T follicular helper cell (primary cell): Measurements from ENCODE around the gene DDX10.

Experiments
- DNase-seq: peaks from one replicate; pipeline ENCODE4 v3.0.0-alpha.2; 2020; ENCODE audit warnings: low read depth

Gene DDX10

DNA sequence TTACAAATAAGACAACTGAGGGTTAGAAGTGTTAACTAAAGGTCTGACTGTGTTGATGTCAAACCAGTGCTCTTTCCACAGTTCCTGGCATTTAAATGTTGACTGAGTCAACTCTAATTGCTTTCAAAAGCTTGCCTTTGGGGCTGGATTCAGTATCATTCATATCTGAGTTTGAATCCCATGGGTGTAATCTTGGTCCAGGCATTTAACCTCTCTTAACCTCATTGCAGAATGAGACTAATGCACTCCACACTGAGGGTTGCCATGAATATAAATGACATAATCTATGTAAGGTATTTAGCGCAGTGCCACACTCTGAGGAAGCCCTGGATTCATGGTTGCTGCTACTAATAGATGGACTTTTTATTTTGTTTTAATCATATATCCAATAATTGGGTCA is 274.3 kb downstream of the DDX10 start:
- DNase-seq: no peak

DNA sequence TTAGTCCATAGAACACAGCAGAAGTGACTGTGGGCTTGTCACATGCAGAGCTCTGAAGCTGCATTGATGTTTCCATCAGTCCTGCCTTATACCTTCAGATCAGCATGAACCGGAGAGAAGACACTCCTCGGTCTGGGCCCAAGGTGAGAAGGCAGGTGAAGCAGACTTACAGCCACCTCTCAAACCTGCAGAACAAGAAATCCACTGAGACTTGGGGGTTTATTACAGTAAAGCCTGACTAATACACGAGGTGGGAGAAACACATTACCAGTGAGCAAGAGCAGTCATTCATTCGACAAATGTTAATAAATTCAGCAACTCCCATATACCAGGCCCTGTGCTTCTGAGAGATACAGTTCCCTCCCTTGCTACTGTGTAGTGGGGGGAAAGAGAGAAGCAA is 279.0 kb downstream of the DDX10 start:
- no peak for DNase-seq

DNA sequence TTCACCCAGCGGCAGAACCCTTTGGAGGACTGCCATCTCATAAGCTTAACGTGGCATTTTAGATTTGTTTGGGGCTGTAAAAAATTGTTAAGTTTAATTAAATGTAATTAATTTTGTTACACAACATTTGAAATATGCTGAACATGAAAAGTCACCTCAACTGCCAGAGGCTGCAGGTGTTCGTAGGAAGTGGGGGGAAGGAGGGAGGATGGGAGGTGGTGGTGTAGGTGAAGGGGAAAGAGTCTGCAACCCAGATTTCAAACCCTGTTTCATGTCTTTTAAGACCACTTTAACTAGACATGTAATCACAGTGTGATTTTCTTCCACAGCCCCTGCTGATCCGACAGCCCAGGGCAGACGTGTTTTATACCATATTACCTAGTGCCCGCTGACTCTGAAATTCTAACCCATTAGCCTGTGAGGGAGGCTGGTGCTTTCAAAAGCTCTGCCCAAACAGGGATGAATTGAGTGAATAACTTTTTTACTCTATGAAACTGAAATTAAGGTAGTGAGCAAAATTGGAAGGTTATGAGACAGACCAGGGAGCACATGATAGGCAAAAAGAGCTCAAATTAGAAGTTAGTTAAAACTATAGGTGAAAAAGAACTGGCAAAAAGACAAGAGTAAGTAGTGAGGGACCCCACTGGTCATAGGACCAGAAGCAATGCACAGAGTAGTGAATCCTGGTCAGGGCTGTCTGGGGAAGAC is 279.8 kb downstream of the DDX10 start:
- DNase-seq: no peak

DNA sequence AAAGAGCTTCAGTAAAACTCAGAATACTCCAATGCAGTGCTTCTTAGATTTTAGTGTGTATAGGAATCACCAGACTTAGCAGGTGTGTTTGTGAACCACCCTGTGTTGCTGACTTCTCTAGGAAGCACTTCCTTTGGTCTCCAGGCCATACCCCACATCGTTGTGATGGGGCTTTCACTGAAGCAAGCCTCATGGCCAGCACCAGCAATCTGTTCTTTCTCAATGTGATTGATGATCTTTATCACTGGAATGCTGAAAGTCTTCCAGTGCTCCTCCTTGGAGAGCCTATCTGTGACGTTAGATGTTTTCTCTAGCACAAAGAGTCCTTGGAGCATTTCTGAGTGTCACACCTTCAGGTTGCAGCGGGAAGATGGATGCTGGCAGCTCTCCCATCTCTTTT is 280.5 kb downstream of the DDX10 start:
- no peak for DNase-seq

DNA sequence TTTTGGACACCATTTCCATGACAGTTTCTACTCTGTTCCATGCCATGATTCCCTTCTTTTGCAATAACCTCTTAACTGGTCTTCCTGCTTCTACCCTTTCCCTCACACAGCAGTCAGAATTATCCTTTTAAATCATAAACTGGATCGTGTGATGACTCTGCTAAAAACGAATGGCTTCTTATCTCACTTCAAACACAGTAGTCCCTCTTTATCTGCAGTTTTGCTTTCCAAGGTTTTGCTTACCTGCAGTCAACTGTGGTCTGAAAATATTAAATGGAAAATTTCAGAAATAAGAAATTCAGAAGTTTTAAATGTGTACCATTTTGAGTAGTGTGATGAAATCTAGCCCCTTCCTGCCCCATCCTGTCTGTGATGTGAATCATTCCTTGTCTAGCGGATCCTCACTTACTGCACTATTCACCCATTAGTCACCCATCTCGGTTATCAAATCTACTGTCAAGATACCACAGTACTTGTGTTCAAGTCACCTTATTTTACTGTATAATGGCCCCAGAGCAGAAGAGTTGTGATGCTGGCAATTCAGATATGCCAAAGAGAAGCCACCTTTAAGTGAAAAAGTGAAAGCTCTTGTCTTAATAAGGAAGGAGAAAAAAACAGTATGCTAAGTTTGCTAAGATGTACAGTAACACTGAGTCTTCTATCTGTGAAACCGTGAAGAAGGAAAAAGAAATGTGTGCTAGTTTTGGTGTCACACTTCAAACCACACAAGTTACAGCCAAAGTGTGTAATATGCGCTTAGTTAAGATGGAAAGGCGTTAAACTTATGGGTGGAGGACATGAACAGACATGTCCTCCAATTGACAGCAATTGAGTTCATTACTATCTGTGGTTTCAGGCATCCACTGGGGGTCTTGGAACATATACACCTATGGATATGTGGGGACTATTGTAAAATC is 283.0 kb downstream of the DDX10 start:
- DNase-seq: no peak

DNA sequence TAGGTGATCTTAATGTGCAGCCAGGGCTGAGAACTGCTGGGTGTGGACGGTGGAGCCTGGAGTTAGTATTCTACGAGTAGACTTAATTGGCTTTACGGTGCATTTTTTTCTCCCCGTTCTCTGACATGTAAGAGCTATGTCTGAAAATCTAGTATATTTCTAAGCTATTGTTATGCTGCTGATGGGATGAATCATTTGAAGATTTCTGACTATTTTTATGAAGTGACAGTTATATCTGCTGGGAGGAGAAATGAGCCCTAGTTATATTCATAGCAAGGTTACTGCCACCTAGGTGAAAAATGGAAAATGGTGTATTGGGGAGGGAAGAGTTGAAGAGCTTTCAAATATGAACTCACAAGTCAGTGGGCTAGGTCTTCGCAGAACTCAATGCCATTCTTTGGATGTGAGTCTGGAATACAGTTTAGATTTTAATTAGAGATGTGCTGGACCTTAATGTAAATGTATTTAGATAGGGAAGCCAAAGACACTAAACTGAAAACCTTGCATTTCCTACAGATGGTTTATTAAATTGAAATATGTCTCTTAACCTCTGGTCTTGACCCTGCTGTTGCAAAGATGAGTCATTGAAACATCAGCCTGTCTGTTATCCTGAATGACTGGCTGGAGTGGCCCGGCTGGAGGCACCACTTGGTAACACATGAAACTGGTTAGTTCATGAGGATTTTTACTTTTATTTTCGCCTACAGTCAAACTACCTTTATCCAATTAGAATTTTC is 293.7 kb downstream of the DDX10 start:
- no peak for DNase-seq

DNA sequence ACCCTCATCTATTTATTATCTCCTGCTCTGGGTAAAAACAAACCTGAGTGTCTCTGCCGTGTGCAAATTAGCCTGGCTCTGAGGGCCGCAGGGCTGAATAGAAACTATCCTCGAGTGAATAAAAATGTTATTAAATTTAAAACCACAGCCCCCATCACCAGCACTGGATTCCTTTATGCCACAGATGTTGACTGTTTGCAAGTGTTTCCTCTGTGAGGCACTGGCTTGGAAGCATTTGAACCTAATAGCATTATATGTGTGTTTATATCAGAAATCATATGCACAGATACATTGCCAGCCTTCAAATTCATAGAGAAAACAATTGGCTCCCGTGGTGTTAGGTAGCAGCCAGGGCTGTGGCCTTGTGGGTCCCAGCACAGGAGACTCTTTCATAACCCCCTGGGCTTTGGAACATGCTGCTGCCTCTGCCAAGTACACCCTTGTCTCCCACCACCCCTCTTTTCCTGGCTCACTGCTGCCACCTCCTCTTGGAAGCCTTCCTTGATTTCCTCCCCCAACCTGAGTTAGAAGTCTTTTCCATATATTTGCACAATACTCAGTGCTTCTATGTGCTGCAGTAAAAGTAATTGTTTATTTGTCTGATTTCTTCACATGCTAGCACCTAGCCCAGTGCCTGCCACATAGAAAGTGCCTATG is 294.4 kb downstream of the DDX10 start:
- DNase-seq: no peak

DNA sequence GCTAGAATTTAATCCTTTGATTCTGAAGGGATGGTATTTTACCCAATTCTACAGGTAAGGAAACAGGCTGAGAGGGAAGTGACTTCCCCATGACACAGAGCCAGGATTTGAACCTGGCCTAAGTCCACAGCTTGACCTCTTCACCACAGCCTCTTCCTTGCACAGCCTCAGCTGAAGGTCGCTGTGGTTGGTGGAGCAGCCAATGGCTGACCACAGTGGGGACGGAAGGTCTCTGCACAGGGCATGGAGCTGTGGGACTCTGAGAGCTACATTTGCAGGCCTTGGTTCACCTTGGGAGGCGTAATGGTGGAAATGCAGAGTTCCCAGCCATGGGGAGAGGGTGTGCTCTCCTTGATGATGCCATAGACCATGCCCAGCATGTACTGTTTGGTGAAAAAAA is 295.0 kb downstream of the DDX10 start:
- DNase-seq: no peak

DNA sequence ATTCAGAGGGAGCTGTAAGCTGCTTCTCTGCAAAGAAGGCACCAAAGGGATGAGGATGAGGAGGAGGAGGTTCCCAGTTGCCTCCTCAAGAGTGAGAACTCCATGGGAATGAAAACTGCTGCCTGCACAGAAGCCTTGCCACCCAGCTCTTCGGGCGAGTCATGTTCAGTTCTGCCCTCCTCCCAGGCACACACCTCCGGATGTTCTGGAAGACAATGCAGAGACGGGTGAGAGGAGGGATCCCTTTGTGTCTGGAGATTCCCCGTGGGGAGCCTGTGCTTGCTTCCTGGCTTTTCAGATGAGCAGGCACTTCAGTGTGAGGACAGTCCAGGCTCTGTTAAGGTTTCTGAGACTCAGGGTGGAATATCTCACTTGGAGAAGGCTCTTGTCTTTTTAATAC is 295.6 kb downstream of the DDX10 start:
- DNase-seq: no peak

DNA sequence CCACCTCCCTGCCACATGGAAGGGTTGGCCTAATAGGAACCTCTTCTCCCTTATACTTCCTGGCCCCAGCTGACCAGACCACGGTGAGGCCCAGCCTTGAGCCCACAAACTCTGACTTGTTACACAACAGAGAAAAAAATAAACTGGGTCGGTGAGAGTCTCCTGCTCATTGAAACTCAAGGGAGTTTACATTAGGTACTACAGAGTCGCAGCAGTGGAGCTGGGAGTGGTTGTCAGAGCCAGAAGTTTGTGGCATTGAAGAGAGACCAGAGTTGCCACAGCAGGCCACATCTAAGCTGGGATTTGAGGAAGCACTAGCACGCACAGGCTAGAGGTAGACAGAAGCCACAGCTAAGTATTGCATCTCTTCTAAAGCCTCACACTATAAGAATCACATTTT is 296.2 kb downstream of the DDX10 start:
- no peak for DNase-seq

DNA sequence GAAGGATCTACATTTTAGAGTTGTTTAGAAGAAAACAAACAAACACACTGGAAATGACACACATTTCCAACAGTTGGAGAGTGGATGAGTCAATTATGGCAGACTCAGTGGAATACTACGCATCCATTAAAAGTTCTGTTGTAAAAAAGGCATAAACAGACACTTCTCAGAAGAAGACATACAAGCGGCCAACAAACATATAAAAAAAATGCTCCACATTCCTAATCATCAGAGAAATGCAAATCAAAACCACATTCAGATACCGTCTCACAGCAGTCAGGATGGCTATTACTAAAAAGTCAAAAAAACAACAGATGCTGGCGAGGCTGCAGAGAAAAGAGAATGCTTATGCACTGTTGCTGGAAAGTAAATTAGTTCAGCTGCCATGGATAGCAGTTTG is 298.2 kb downstream of the DDX10 start:
- no peak for DNase-seq

DNA sequence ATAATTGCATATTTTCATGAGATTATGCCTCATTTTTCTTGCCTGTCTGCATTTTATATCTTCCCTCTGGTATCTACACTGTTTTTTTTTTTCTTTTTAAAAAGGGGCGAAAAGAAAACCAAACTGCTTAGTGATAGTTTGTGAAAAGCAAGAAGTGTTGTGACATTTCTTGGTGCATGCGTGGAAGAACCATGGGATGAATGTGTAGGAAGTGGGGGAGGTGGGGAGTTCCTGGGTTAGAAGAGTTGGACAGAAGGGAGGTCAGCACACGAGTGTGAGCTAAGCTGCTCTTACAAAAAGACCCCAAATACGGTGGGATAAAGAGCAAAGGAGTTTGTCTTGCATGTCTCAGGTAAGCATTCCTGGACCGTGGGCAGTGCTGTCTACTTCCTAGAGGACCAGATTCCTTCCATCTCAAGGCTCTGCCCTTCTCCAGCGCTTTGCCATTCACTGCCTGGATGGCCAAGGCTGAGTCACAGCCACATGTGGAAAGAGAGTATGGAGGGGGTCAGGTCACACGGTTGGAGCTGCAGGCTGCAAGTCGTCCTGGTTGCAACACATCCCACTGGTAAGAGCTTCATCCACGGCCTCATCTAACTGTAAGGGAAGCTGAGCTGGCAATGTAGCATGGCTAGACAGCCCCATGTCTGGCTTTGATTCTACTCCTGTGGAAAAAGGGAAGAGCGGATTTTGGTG is 300.6 kb downstream of the DDX10 start:
- no peak for DNase-seq

DNA sequence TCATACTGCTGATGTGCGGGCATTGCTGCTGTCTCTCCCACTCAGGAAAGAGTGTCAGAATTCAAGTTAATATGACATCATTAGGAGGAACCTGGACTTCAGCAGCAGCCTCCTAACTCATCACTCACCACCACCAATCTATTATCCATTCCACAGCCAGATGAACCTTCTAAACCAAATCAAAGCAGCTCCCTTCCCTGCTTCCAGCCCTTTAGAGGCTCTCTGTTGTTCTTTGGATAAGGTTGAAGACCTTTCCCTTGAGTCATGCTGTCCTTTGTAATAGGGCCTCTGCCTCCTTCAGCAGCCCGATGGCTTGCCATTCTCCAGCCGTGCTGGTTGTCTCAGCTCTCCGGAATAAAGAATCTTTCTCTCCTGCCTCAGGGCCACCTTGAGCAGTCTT is 301.3 kb downstream of the DDX10 start:
- DNase-seq: no peak

DNA sequence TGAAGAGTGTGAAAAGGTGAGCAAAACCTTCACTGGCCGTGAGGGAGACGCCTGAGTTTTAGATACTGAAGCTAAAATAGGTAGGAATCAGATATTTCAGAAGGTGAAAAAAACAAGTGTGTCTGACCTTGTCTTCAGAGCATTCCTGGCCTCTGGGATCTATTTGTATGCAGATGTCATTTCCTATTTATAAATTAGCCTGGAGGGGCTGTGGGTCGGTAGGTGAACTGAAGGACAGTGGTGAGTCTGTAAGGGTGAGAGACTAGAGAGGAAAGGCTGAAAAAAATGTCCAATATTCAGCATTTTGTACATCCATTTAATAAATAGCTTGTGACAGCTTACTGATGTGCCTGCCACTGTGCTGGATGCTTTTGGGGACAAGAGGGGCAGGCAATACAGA is 302.1 kb downstream of the DDX10 start:
- no peak for DNase-seq

DNA sequence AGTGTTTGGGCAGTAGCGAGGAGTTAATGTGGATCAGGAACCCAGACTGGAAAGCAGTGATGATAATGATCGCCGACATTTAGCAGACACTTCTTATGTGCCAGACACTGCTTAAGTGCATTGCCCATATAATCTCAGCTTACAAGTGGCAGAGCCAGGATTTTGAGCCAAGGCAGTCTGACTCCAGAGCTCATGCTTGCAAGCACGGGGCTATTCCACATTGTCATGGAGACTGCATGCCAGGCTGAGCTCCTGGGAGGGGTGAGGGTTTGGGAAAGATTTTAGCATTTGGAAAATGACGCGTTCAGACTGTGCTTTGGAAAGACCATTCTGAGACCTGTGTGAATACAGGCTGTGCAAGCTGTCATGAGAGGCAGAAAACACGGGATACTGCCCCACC is 302.7 kb downstream of the DDX10 start:
- no peak for DNase-seq

DNA sequence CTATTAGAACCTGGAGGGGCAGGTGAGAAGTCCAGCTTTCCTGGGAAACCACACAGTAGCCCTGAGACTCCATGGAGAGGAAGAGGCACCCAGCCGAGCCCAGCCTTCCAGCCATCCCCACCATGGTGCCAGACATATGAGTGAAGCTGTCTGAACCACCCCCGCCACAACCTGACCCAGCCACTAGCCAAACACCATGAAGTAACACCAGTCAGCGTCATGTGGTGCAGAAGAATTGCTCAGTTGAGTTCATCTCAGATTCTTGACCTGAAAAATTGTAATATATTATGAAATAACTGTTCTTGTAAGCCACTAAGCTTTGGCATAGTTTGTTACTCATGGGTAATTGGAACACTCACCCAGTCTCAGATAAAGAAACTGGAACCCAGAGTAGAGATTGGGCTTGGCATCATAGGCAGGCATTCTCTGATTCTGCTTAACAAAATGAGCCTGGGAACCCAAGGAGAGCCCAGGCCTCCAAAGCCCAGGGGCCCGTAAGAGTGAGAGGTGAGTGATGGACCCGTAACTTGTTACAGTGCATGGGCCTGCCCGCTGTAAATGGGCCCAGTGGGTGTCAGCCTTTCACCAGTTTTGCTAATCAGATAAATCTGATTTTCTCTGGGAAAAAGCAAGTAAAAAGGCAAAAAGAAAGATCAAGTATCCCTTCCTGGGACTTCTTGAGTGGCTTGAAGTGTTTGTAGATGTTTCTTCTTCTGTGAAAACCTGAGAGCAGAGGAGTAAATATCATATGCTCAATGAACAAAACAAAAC is 305.5 kb downstream of the DDX10 start:
- no peak for DNase-seq

DNA sequence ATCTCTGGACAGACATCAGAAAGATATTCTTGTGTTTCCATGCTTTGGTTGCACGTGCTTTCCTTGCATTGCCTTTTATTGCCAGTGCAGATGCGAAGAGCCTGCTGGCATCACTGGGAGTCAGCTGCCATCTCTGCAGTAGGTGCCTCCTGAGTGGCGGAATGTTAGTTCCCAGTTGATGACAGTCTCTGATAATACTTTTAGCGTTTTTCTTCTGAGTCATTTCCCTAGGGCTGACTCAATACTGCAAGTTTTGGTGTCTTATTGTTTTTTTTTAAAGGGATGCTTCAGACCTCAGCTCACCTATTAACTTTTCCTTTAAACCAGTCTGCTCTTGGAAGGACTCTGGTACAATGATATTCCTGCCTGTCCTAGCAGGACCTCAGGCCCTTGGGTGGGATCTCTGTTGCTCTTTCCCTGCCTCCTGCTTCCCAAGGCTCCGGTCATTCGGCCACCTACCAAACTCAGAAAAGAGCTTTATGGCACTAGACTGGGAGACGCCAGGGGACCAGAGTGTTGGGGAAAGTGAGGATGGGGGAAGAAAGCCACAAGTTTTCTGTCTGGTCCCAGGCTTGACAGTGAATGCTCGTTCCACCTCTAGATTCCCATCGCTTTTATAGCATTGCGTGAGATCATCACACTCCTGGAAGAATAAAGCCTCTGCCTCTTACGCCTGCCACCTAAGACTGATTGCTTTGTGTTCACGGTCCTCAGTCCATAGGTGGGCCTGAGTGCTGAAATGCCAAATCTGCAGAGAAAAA is 308.7 kb downstream of the DDX10 start:
- no peak for DNase-seq

DNA sequence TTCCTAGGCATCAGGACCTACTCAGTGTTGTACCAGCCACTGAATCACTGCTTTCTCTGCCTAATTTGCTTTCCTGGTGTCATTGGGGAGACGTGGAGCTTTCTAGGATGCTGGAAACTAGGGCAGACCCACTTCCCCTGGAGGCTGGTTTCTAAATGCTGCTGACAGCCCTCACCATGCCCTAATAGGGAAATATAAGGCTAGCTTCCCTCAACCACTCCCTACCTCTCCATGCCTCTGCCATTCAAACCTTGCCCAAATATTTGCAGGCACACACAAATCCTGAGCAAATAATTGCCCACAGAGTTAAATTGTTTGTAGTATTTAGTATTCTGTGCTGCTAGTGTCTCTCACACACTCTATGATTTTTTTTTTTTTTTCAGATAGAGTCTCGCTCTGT is 310.2 kb downstream of the DDX10 start:
- no peak for DNase-seq

DNA sequence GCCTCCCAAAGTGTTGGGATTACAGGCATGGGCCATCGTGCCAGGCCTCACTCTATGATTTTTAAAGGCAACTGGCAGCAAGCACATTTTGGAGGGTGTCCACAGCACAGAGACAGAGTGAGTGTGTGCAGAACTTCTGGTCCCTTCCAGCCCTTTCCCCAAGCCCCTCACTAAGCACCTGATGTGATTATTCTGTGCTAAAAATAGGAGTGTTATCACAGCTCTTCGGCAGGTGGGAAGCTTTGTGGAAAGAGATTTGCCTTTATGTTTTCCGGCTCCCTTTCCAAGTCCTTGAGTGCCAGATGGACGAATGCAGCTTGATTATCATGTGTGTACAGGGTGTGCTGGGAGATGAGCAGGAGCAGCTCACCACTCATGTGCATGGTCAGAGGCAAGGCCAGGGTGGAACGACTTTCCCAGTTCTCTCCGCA is 310.8 kb downstream of the DDX10 start:
- DNase-seq: no peak
